A549 (cell line): Measurements from ENCODE around the gene RPS10.

Source experiments
- BHLHE40 ChIP-seq: IDR thresholded peaks from 2 replicates; pipeline ENCODE4 v1.6.1; 2012; ENCODE audit warnings: low read depth, low read length, inconsistent platforms
- CBX8 ChIP-seq: fragments of 200-600 bp; sonication (generic); IDR thresholded peaks from 2 replicates; pipeline ENCODE4 v1.6.1; 2016
- EP300 ChIP-seq, 2 experiments: fragments of >200 bp; sonication (Bioruptor Twin); formaldehyde crosslinking; IDR thresholded peaks; 2 replicates in 1 of 2; 3 replicates in 1 of 2; pipeline ENCODE4 v1.6.1; 2016 to 2017
- HOXA7 ChIP-seq: fragments of 250-450 bp; sonication (Bioruptor Pico); IDR thresholded peaks from 2 replicates; pipeline ENCODE4 v1.5.0; 2020; ENCODE audit warnings: mild to moderate bottlenecking, moderate library complexity
- JUNB ChIP-seq: fragments of >200 bp; sonication (Bioruptor Twin); formaldehyde crosslinking; IDR thresholded peaks from 2 replicates; pipeline ENCODE4 v1.6.1; 2016
- MAZ ChIP-seq: fragments of 150-350 bp; IDR thresholded peaks from 2 replicates; pipeline ENCODE4 v1.6.1; 2014; ENCODE audit warnings: antibody characterized with exemption, low read depth, low read length, borderline replicate concordance
- POLR2A ChIP-seq: IDR thresholded peaks from 2 replicates; pipeline ENCODE4 v1.6.1; 2012; ENCODE audit warnings: mild to moderate bottlenecking, low read length
- POLR2AphosphoS2 ChIP-seq: conservative IDR thresholded peaks from 2 replicates; pipeline ENCODE4 v1.6.1; 2012; ENCODE audit warnings: low read length, improper control_type of control experiment, inconsistent platforms
- RCOR1 ChIP-seq: fragments of 150-350 bp; IDR thresholded peaks from 2 replicates; pipeline ENCODE4 v1.6.1; 2014; ENCODE audit warnings: antibody characterized with exemption, low read length, low read depth
- TFCP2L1 ChIP-seq: fragments of 250-450 bp; sonication (Bioruptor Pico); IDR thresholded peaks from 2 replicates; pipeline ENCODE4 v1.5.0; 2021; ENCODE audit warnings: mild to moderate bottlenecking
- USF2 ChIP-seq: fragments of 450-650 bp; IDR thresholded peaks from 2 replicates; pipeline ENCODE4 v1.6.1; 2014; ENCODE audit warnings: antibody characterized with exemption
- TF ChIP-seq, protein P1 (sequence below): fragments of >200 bp; sonication (Bioruptor Twin); formaldehyde crosslinking; IDR thresholded peaks from 3 replicates; pipeline ENCODE4 v1.5.1; 2016
- TF ChIP-seq, protein P2 (sequence below): IDR thresholded peaks from 2 replicates; pipeline ENCODE4 v1.6.1; 2012

DNA sequence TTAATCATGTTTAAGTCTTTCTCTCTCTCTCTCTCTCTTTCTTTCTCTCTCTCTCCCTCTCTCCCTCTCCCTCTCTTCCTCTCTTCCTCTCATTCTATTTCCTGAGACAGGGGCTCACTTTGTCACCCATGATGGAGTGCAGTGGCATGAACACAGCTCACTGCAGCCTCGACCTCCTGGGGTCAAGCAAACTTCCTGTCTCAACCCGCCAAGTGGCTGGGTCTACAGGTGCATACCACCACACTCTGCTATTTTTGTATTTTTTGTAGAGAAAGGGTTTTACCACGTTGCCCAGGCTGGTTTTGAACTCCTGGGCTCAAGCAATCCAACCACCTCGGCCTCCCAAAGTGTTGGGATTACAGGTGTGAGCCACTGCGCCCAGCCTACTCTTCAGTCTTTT is 15.7 kb upstream of the RPS10 start:
- TF ChIP-seq, protein P1, sequence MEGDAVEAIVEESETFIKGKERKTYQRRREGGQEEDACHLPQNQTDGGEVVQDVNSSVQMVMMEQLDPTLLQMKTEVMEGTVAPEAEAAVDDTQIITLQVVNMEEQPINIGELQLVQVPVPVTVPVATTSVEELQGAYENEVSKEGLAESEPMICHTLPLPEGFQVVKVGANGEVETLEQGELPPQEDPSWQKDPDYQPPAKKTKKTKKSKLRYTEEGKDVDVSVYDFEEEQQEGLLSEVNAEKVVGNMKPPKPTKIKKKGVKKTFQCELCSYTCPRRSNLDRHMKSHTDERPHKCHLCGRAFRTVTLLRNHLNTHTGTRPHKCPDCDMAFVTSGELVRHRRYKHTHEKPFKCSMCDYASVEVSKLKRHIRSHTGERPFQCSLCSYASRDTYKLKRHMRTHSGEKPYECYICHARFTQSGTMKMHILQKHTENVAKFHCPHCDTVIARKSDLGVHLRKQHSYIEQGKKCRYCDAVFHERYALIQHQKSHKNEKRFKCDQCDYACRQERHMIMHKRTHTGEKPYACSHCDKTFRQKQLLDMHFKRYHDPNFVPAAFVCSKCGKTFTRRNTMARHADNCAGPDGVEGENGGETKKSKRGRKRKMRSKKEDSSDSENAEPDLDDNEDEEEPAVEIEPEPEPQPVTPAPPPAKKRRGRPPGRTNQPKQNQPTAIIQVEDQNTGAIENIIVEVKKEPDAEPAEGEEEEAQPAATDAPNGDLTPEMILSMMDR: no peak
- TF ChIP-seq EP300 (IDR thresholded peaks at IDR 0.05) (no peak), BHLHE40 (no peak), MAZ (no peak), POLR2A (no peak), HOXA7 (no peak), CBX8 (no peak), POLR2AphosphoS2 (no peak), TFCP2L1 (CRISPR knock-in tag) (no peak), JUNB (no peak), RCOR1 (no peak), USF2 (no peak)
- TF ChIP-seq, protein P2, sequence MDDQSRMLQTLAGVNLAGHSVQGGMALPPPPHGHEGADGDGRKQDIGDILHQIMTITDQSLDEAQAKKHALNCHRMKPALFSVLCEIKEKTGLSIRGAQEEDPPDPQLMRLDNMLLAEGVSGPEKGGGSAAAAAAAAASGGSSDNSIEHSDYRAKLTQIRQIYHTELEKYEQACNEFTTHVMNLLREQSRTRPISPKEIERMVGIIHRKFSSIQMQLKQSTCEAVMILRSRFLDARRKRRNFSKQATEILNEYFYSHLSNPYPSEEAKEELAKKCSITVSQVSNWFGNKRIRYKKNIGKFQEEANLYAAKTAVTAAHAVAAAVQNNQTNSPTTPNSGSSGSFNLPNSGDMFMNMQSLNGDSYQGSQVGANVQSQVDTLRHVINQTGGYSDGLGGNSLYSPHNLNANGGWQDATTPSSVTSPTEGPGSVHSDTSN: no peak
